DND-41 (cell line): ENCODE results near the gene UBE2N.

ENCODE experiments used
- CTCF ChIP-seq: IDR thresholded peaks from 2 replicates; pipeline ENCODE4 v1.5.1; 2012; ENCODE audit warnings: borderline replicate concordance, low read length, moderate library complexity, mild to moderate bottlenecking; ENCODE audit not compliant: poor library complexity, severe bottlenecking; ENCODE audit errors: extremely low read depth
- EZH2 ChIP-seq: IDR thresholded peaks from 3 replicates; pipeline ENCODE4 v1.6.1; 2012; ENCODE audit warnings: borderline replicate concordance, low read depth, mild to moderate bottlenecking, moderate library complexity, low read length, inconsistent platforms; ENCODE audit not compliant: severe bottlenecking

DNA sequence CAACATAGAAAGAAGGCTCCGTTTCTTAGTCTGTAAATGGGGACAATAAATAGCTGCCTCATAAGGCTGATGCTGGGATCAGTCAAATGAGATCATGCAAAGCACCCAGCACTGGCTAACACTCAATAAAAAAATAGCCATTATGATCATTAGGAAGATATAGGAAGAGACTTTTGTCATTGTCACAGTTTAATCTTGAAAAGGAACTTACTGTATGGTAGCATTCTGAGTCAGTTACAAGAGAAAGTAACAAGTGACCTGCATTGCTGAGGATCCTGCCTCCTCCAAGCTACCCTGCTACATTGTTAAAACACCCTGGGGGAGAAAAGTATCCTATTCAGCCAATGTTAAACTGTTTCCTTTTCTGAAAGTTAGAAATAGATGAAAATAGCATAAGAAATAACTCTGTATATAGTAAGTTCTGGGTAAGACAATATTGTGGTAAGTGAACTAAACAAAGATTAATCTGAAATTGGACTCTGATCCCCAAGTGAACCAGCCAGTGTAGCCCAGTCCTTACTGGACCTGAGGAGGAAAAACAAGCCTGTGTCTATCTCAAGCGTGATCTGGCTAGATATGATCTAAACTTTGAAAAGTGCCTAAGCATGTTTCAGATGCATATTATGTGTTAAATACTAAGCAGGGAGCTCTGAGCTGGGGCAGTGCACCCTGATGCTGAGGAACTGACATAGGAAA, 67.6 kb downstream of the UBE2N start:
- TF ChIP-seq CTCF (no peak), EZH2 (no peak)
